Activated CD8-positive, alpha-beta T cell treated with anti-CD3 and anti-CD28 coated beads for 36 hours (primary cell): ENCODE measurements around the gene ARHGAP25. TPM values are rescaled to one million over a fixed set of nuclear protein-coding genes. Genes with fewer than 3 reads are reported as not detected.

ENCODE experiments used
- ATAC-seq: fragments of 200-7000 bp; cut with Tn5 transposase; one replicate; pipeline ENCODE4 v1.10.0; 2021; ENCODE audit warnings: mild to moderate bottlenecking, moderate library complexity
- CTCF ChIA-PET: fragments of 350-600 bp; sonication (Branson Sonifier 250); formaldehyde crosslinking; loops from one replicate; lab custom pipeline; 2021; ENCODE audit warnings: antibody characterized with exemption; lab: Charles Lee
- POLR2A ChIA-PET: fragments of 350-600 bp; sonication (Branson Sonifier 250); formaldehyde crosslinking; loops from one replicate; lab custom pipeline; 2021; ENCODE audit warnings: antibody characterized with exemption; lab: Charles Lee
- DNase-seq: peaks from one replicate; pipeline ENCODE4 v3.0.0-alpha.2; 2020
- H3K27ac Mint-ChIP-seq: one replicate; pipeline ENCODE4 v1.8.0; 2021; ENCODE audit warnings: mild to moderate bottlenecking, mixed read lengths
- H3K27me3 Mint-ChIP-seq: one replicate; pipeline ENCODE4 v1.8.0; 2021; ENCODE audit warnings: mixed read lengths
- H3K36me3 Mint-ChIP-seq: one replicate; pipeline ENCODE4 v1.8.0; 2021; ENCODE audit warnings: low read depth, mixed read lengths
- H3K4me1 Mint-ChIP-seq: one replicate; pipeline ENCODE4 v1.8.0; 2021; ENCODE audit warnings: low read depth, mixed read lengths
- H3K4me3 Mint-ChIP-seq: one replicate; pipeline ENCODE4 v1.8.0; 2021; ENCODE audit warnings: mild to moderate bottlenecking, moderate library complexity, mixed read lengths
- H3K9me3 Mint-ChIP-seq: one replicate; pipeline ENCODE4 v1.8.0; 2021; ENCODE audit warnings: mixed read lengths
- CTCF ChIP-seq: fragments of 200-600 bp; IDR thresholded peaks from one replicate; pipeline ENCODE4 v1.8.0; 2022; ENCODE audit warnings: antibody characterized with exemption, mild to moderate bottlenecking
- intact Hi-C: fragments of 100-400 bp; cut with micrococcal nuclease; formaldehyde crosslinking; loops from one replicate; pipeline ENCODE4 v1.10.0; 2022
- total RNA-seq, 2 experiments: library from RNA; stranded (reverse); gene quantifications; one replicate each; pipeline ENCODE4 v1.2.3, GENCODE V29; 2021

The ARHGAP25 gene
- total RNA-seq, 2 experiments from 2014 or later = 59.3 to 61.5 TPM

GRCh38 chr2:68726100-68726499 lies 8.5 kb upstream of the ARHGAP25 start:
- H3K4me3 Mint-ChIP-seq = no peak overlapping the region
- intact Hi-C loops = loop anchor here (2.0 to 10.0 kb wide), 3 partner anchors 19 to 261 kb away; partner anchors contain the start of genes APLF and FBXO48
- H3K27ac Mint-ChIP-seq = peak overlapping the region; percentile 25
- H3K27me3 Mint-ChIP-seq = no peaks in the 10 kb centered on the region
- ATAC-seq (no peak), DNase-seq (no peak)
- H3K9me3 Mint-ChIP-seq = no peaks in the 10 kb centered on the region
- H3K4me1 Mint-ChIP-seq = peaks cover 58% of the 10 kb centered on the region
- ChIA-PET CTCF (interaction anchor here (1.0 to 2.4 kb wide), 6 partner anchors 8 to 17 kb away, joined by 3 to 8 read pairs (median 4); no protein-coding TSS in a partner anchor), POLR2A (interaction anchor here (1.2 to 3.9 kb wide), 6 partner anchors 7 to 39 kb away, joined by 3 to 40 read pairs (median 6); partner anchors contain the start of gene ARHGAP25)
- H3K36me3 Mint-ChIP-seq = no peaks in the 10 kb centered on the region
- no peak for TF ChIP-seq CTCF

DNA sequence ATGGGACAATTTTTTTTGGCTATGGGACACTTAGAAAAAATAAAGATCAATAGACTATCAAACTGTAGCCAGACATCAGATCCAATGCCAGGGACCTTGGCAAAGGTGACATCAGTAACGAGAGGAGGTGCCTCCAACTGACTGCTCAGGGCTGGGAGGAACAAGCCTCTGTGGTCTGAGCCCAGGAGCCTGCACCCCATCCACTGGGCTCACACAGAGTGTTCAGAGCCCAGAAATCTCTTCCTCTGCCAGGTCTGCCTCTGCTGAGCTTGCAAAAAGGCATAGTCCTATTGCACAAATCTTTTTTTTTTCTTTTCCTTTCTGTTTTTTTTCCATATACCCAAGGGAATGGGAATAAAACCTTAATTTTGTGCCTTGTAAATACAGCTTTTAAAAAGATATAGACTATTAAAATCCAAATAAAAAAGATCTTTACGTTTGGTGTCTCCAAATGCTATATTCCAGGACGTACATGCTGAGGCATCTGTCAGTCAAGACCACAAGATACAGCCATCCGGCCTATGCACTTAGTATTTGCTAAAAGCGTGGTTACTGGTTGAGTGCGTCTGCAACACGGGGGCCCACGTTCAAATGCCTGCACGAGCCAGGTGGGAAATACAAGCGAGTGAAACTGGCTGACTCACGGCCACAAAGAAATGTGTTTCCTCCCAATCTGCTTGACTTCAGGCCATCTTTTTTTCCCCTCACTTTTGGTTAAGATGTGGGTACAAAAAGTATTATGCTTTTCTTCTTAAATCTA lies 7.8 kb upstream of the ARHGAP25 start:
- intact Hi-C loops = loop anchor here (2.0 to 10.0 kb wide), 3 partner anchors 18 to 262 kb away; partner anchors contain the start of genes APLF and FBXO48
- peak overlapping the region; percentile 35 for H3K4me3 Mint-ChIP-seq
- CTCF ChIA-PET = interaction anchor here (0.7 to 2.4 kb wide), 12 partner anchors 8 to 263 kb away, joined by 3 to 8 read pairs (median 4); no protein-coding TSS in a partner anchor
- H3K27ac Mint-ChIP-seq = peak overlapping the region; percentile 81
- H3K9me3 Mint-ChIP-seq = no peaks in the 10 kb centered on the region
- no peaks in the 10 kb centered on the region for H3K27me3 Mint-ChIP-seq
- H3K36me3 Mint-ChIP-seq = no peaks in the 10 kb centered on the region
- DNase-seq (peak; percentile 96), ATAC-seq (peak; percentile 94)
- POLR2A ChIA-PET = interaction anchor here (1.2 to 3.9 kb wide), 7 partner anchors 8 to 181 kb away, joined by 3 to 40 read pairs (median 5); partner anchors contain the start of gene ARHGAP25
- peaks cover 58% of the 10 kb centered on the region for H3K4me1 Mint-ChIP-seq
- no peak for TF ChIP-seq CTCF

- H3K27me3 Mint-ChIP-seq = no peaks in the 10 kb centered on the region
- no peaks in the 10 kb centered on the region for H3K36me3 Mint-ChIP-seq
- ChIA-PET POLR2A (interaction anchor here (1.5 to 3.9 kb wide), 4 partner anchors 9 to 180 kb away, joined by 5 to 40 read pairs (median 8); no protein-coding TSS in a partner anchor), CTCF (interaction anchor here (0.7 to 2.4 kb wide), 7 partner anchors 10 to 197 kb away, joined by 3 to 8 read pairs (median 4); no protein-coding TSS in a partner anchor)
- intact Hi-C loops = loop anchor here (2.0 to 10.0 kb wide), 3 partner anchors 17 to 263 kb away; partner anchors contain the start of genes APLF and FBXO48
- peak overlapping the region; percentile 81 for H3K27ac Mint-ChIP-seq
- H3K9me3 Mint-ChIP-seq = no peaks in the 10 kb centered on the region
- peaks cover 53% of the 10 kb centered on the region for H3K4me1 Mint-ChIP-seq
- H3K4me3 Mint-ChIP-seq = peak overlapping the region; percentile 35
- no peak for DNase-seq
- TF ChIP-seq CTCF = no peak
- ATAC-seq = no peak
These were observed 6.8 kb upstream of the ARHGAP25 start for GRCh38 chr2:68727683-68728375.

- peaks cover 42% of the 10 kb centered on the region for H3K4me1 Mint-ChIP-seq
- no peak overlapping the region for H3K27ac Mint-ChIP-seq
- ChIA-PET POLR2A (interaction anchor here (0.8 to 1.1 kb wide), 2 partner anchors 10 to 34 kb away, joined by 3 to 4 read pairs; no protein-coding TSS in a partner anchor), CTCF (interaction anchor here (2.2 kb wide), 1 partner anchor 22 kb away, joined by 10 read pairs; no protein-coding TSS in a partner anchor)
- DNase-seq (no peak), ATAC-seq (no peak)
- no peaks in the 10 kb centered on the region for H3K9me3 Mint-ChIP-seq
- intact Hi-C loops = no loop called here
- no peaks in the 10 kb centered on the region for H3K36me3 Mint-ChIP-seq
- TF ChIP-seq CTCF = no peak
- no peak overlapping the region for H3K4me3 Mint-ChIP-seq
- H3K27me3 Mint-ChIP-seq = no peaks in the 10 kb centered on the region
These were observed 3.8 kb upstream of the ARHGAP25 start for GRCh38 chr2:68730828-68731227.
